Esophagus muscularis mucosa (tissue), 4 donors: ENCODE results near the gene NUBPL. TPM values are rescaled to one million over a fixed set of nuclear protein-coding genes. Genes with fewer than 3 reads are reported as not detected.

Experiments
- DNase-seq: peaks from one replicate; pipeline ENCODE4 v3.0.0-alpha.2; 2017; ENCODE audit errors: extremely low spot score
- H3K27ac ChIP-seq, 4 donors: fragments of 200-600 bp; sonication (generic); replicated peaks in 1 of 4; 1 replicate in 3 of 4; 2 replicates in 1 of 4; pipeline ENCODE4 v1.5.1; 2016 to 2019; ENCODE audit warnings: mild to moderate bottlenecking in 1 of 4
- H3K27me3 ChIP-seq, 4 donors: fragments of 200-600 bp; sonication (generic); one replicate each; pipeline versions ENCODE4 v1.5.1 to v1.6.0; 2016 to 2019
- H3K36me3 ChIP-seq, 4 donors: fragments of 200-600 bp; sonication (generic); one replicate each; pipeline ENCODE4 v1.5.1; 2016 to 2019
- H3K4me1 ChIP-seq, 4 donors: fragments of 200-600 bp; sonication (generic); one replicate each; pipeline ENCODE4 v1.5.1; 2016 to 2019
- H3K4me3 ChIP-seq, 4 donors: fragments of 200-600 bp; sonication (generic); 1 replicate in 2 of 4; 2 replicates in 2 of 4; pipeline ENCODE4 v1.5.1; 2016 to 2019; ENCODE audit warnings: mild to moderate bottlenecking in 4 of 4, moderate library complexity in 1 of 4
- H3K9me3 ChIP-seq, 4 donors: fragments of 200-600 bp; sonication (generic); 1 replicate in 3 of 4; 2 replicates in 1 of 4; pipeline ENCODE4 v1.5.1; 2016 to 2019
- EP300 ChIP-seq: sonication (generic); formaldehyde crosslinking; IDR thresholded peaks from one replicate; pipeline ENCODE4 v1.6.1; 2017; ENCODE audit warnings: antibody characterized with exemption
- POLR2A ChIP-seq: fragments of 450-650 bp; IDR thresholded peaks from one replicate; pipeline ENCODE4 v1.6.1; 2017; ENCODE audit warnings: antibody characterized with exemption, moderate library complexity, mild to moderate bottlenecking, low read depth
- POLR2AphosphoS5 ChIP-seq, 2 donors: sonication (generic); formaldehyde crosslinking; IDR thresholded peaks; one replicate each; pipeline ENCODE4 v1.6.1; 2017; ENCODE audit warnings: antibody characterized with exemption in 2 of 2
- WGBS: methylation state at CpG from one replicate; pipeline ENCODE4 v1.1.5; 2018; 5-methylcytosine and 5-hydroxymethylcytosine counted together
- intact Hi-C: fragments of 100-400 bp; cut with DNase I; formaldehyde crosslinking; loops from one replicate; pipeline ENCODE4 v1.15.1; 2023
- total RNA-seq, 4 donors: library from RNA; depleted of rRNA; stranded (reverse); fragments of >200 nt; gene quantifications; one replicate each; pipeline versions ENCODE4 v1.1.0 to v1.2.1, GENCODE V29; 2016
- TF ChIP-seq, protein P1 (sequence below), 3 experiments: fragments of 200-600 bp in 2 of 3; fragments of 450-650 bp in 1 of 3; sonication (generic) in 2 of 3; IDR thresholded peaks; one replicate each; pipeline ENCODE4 v1.5.1; 2017 to 2019; ENCODE audit warnings: antibody characterized with exemption in 3 of 3, mild to moderate bottlenecking in 2 of 3, moderate library complexity in 1 of 3

The NUBPL gene
- total RNA-seq, 4 donors from 2014 or later: 10.3 to 13.6 (median 12.8) TPM

DNA sequence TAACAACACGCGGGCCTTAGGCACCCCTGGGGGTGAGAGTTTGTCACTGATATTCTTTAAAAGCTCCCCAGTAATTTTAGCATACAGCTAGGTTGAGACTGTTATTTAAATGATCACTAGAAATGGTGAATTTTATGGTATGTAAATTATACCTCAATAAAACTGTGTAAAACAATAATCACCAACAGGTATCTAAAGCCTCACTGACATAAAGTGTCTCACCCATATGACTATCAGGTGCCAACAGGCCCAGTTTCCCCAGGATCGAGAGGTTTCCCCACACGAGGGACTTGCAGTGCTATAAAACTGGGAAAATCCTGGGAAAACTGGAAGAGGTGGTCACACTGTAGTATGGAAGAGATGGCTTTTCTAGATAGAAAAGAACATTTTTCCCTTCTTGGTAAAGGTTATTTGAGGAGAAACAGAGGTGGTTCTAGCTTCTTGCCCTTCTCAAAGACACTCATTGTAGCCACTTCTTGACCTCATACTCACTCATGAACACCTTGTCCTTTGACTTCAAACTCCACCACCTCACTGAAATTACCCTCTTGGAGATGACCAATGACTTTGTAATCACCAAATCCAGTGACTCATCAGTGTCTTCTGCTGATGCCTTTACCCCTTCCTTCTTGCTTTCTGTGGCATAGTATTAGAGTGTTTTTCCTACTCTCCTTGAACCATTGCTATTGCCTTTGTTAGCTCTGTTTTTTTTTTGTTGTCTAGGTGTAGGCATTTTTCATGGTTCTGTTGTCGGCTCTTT lies 24.8 kb upstream of the NUBPL start:
- Histone ChIP-seq H3K4me1 (no peaks in the 10 kb centered on the region), H3K27me3 (no peaks in the 10 kb centered on the region), H3K4me3 (no peak overlapping the region), H3K9me3 (no peaks in the 10 kb centered on the region), H3K27ac (no peak overlapping the region), H3K36me3 (no peaks in the 10 kb centered on the region)
- intact Hi-C loops: no loop called here
- 88% methylated on average over 5 of the region's 5 CpGs for WGBS
- TF ChIP-seq POLR2A (no peak), POLR2AphosphoS5 (IDR thresholded peaks at IDR 0.05) (no peak), EP300 (no peak)
- TF ChIP-seq, protein P1, sequence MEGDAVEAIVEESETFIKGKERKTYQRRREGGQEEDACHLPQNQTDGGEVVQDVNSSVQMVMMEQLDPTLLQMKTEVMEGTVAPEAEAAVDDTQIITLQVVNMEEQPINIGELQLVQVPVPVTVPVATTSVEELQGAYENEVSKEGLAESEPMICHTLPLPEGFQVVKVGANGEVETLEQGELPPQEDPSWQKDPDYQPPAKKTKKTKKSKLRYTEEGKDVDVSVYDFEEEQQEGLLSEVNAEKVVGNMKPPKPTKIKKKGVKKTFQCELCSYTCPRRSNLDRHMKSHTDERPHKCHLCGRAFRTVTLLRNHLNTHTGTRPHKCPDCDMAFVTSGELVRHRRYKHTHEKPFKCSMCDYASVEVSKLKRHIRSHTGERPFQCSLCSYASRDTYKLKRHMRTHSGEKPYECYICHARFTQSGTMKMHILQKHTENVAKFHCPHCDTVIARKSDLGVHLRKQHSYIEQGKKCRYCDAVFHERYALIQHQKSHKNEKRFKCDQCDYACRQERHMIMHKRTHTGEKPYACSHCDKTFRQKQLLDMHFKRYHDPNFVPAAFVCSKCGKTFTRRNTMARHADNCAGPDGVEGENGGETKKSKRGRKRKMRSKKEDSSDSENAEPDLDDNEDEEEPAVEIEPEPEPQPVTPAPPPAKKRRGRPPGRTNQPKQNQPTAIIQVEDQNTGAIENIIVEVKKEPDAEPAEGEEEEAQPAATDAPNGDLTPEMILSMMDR (IDR thresholded peaks at IDR 0.05): no peak
- no peak for DNase-seq

DNA sequence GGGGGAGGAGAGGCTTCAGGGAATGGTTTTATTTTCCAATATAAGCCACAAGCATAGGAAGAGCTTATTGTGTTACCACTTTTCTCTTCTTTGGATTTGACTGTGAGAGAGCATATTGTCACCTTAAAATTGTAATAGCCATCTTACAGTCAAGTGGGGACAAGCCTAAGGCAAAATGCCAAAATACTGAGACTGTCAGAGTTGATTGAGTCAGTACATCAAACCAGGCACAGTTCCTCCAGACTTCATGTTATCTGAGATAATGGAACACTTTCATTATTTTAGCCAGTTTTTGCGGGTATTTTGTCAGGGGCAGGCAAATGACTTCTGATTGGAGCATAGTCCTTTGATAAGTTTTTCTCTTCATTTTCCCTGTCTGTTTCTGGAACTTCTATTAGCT lies 19.5 kb upstream of the NUBPL start:
- 96% methylated on average over 1 of the region's 1 CpG for WGBS
- no peak overlapping the region for H3K27ac ChIP-seq
- H3K4me3 ChIP-seq: no peak overlapping the region
- intact Hi-C loops: no loop called here
- no peaks in the 10 kb centered on the region for H3K36me3 ChIP-seq
- DNase-seq: no peak
- H3K9me3 ChIP-seq: no peaks in the 10 kb centered on the region
- TF ChIP-seq, protein P1 (IDR thresholded peaks at IDR 0.05): no peak
- TF ChIP-seq EP300: no peak
- no peak for TF ChIP-seq POLR2A
- no peaks in the 10 kb centered on the region for H3K4me1 ChIP-seq
- H3K27me3 ChIP-seq: no peaks in the 10 kb centered on the region

DNA sequence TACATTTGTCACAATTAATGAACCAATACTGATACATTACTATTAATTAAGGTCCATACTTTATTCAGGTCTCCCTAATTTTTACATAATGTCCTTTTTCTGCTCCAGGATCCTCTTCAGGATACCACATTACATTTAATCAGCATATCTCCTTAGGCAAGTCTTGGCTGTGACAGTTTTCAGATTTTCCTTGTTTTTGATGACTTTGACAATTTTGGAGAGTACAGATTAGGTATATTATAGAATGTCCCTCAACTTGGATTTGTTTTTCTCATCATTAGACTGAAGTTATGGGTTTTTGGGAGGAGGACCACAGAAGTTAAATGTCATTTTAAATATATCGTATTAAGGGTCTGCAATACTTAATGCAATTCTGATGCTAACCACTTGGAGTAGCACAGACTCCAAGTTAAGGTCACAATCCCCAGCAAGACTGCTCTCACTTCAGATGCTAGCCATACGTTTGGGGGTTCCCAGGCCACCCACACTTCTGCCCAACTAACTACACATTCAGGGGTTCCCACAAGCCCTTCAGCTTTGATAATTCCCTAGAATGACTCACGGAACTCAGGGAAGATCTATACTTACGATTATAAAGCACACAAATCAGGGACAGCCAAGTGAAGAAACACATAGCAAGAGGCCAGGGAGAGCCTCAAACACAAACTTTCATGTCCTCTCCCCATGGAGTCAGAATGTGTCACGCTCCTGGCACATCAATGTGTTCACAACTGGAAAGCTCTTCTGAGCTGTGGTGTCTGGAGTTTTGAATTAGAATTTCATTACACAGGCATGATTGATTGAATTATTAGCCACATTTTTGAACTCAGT lies 17.0 kb upstream of the NUBPL start:
- Histone ChIP-seq H3K4me3 (no peak overlapping the region), H3K36me3 (no peaks in the 10 kb centered on the region), H3K4me1 (no peaks in the 10 kb centered on the region), H3K27me3 (no peaks in the 10 kb centered on the region), H3K9me3 (no peaks in the 10 kb centered on the region), H3K27ac (no peak overlapping the region)
- WGBS: 65% methylated on average over 5 of the region's 5 CpGs
- intact Hi-C loops: no loop called here
- no peak for DNase-seq
- TF ChIP-seq POLR2A (no peak), EP300 (no peak)
- TF ChIP-seq, protein P1 (IDR thresholded peaks at IDR 0.05): peak in 2 of 3 experiments; percentile 12 to 29

DNA sequence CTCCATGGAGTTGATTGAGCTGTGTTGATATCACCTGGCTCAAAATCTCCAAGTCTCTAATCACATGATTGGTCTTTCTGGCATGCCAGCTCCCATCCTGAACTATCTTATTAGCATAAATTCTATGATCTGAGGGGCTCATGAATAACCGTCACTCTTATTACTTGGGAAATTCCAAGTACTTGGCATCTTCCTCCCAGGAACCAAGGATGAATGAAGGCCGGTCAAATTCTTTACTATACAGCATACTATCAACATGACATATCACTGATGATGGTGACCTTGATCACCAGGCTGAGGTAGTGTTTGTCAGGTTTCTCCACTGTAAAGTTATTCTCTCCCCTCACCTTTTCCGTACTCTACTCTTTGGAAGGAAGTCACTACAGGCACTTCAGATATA lies 16.4 kb upstream of the NUBPL start:
- intact Hi-C loops: no loop called here
- 91% methylated on average over 3 of the region's 3 CpGs for WGBS
- no peak for TF ChIP-seq POLR2A

DNA sequence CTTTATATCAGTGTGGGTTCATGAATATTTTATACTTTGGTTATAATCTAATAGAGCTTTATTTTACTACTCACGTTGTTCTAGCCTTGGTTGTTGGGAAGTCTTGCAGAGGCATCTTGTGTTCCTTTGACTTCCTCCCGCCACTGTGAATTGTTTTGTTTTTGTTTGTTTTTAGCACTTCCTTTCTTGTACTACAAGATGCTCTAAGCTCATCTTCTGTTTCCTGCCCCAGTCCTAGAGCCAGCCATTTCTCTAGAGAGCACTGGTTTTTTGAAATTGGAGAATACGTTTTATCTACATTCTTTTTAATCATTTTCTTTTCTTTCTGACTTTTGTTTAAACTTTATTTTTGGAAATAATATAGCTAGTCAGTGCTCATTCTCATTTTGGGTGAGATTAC lies 15.9 kb upstream of the NUBPL start:
- Histone ChIP-seq H3K27me3 (no peaks in the 10 kb centered on the region), H3K9me3 (no peaks in the 10 kb centered on the region), H3K4me3 (no peak overlapping the region), H3K4me1 (no peaks in the 10 kb centered on the region), H3K36me3 (no peaks in the 10 kb centered on the region), H3K27ac (no peak overlapping the region)
- WGBS: 54% methylated on average over 3 of the region's 3 CpGs
- TF ChIP-seq EP300 (no peak), POLR2A (no peak), POLR2AphosphoS5 (IDR thresholded peaks at IDR 0.05) (no peak)
- TF ChIP-seq, protein P1 (IDR thresholded peaks at IDR 0.05): no peak
- DNase-seq: no peak
- intact Hi-C loops: no loop called here

More for the DNA sequence above, 16.4 kb upstream of the NUBPL start:
- no peaks in the 10 kb centered on the region for H3K36me3 ChIP-seq
- no peaks in the 10 kb centered on the region for H3K27me3 ChIP-seq
- H3K4me3 ChIP-seq: no peak overlapping the region
- no peaks in the 10 kb centered on the region for H3K9me3 ChIP-seq
- no peak overlapping the region for H3K27ac ChIP-seq
- no peak for DNase-seq
- no peaks in the 10 kb centered on the region for H3K4me1 ChIP-seq
